HEK293 (cell line): ENCODE measurements around the gene MBLAC2.

Experiments
- CTCF ChIA-PET: fragments of 350-600 bp; formaldehyde crosslinking; extraction: SDS; loops from one replicate; lab custom pipeline; 2021; ENCODE audit warnings: antibody characterized with exemption; lab: Yijun Ruan, JAX
- POLR2A ChIA-PET: fragments of 300-600 bp; formaldehyde crosslinking; extraction: SDS; loops from one replicate; lab custom pipeline; 2020; ENCODE audit warnings: antibody characterized with exemption, inconsistent platforms; lab: Yijun Ruan, JAX
- H3K27ac ChIP-seq: fragments of 200-500 bp; sonication (Bioruptor generic); 2 replicates; pipeline ENCODE4 v1.5.1; 2014; ENCODE audit warnings: low read depth, low read length, control low read depth, inconsistent platforms; ENCODE audit errors: extremely low read depth
- H3K36me3 ChIP-seq, 2 experiments: fragments of 200-500 bp in 1 of 2; sonication (Bioruptor generic) in 1 of 2; 1 replicate in 1 of 2; 2 replicates in 1 of 2; pipeline ENCODE4 v1.5.1; 2014 to 2017; ENCODE audit warnings: inconsistent platforms in 2 of 2, low read length in 2 of 2; ENCODE audit not compliant: control insufficient read depth in 2 of 2, insufficient read depth in 1 of 2
- H3K4me1 ChIP-seq: fragments of 200-500 bp; sonication (Bioruptor generic); 2 replicates; pipeline ENCODE4 v1.5.1; 2014; ENCODE audit warnings: mild to moderate bottlenecking, low read length, inconsistent platforms; ENCODE audit not compliant: control insufficient read depth, insufficient read depth
- H3K4me3 ChIP-seq: 2 replicates; pipeline ENCODE4 v1.5.1; 2011; ENCODE audit warnings: low read depth, mild to moderate bottlenecking, control low read depth, low read length, moderate library complexity
- H3K9me3 ChIP-seq: fragments of 200-500 bp; sonication (Bioruptor generic); 2 replicates; pipeline ENCODE4 v1.5.1; 2014; ENCODE audit warnings: low read depth, low read length, inconsistent platforms; ENCODE audit not compliant: control insufficient read depth, insufficient read depth
- BCL6B ChIP-seq: fragments of 450-650 bp; formaldehyde crosslinking; IDR thresholded peaks from 2 replicates; pipeline ENCODE4 v1.5.1; 2017; ENCODE audit warnings: missing biosample characterization, missing genetic modification characterization
- FEZF1 ChIP-seq: fragments of 450-650 bp; formaldehyde crosslinking; IDR thresholded peaks from 2 replicates; pipeline ENCODE4 v1.5.1; 2016; ENCODE audit warnings: missing biosample characterization, missing genetic modification characterization
- GLI4 ChIP-seq: fragments of 450-650 bp; formaldehyde crosslinking; IDR thresholded peaks from 2 replicates; pipeline ENCODE4 v1.5.1; 2016; ENCODE audit warnings: missing biosample characterization, missing genetic modification characterization
- HOXA7 ChIP-seq: sonication (generic); formaldehyde crosslinking; IDR thresholded peaks from 2 replicates; pipeline ENCODE4 v1.8.1; 2022; ENCODE audit warnings: missing genetic modification reagents, borderline replicate concordance
- KLF10 ChIP-seq: fragments of 450-650 bp; IDR thresholded peaks from 2 replicates; pipeline ENCODE4 v1.5.1; 2018; ENCODE audit warnings: missing biosample characterization, mild to moderate bottlenecking, missing genetic modification characterization
- SALL2 ChIP-seq: fragments of 450-650 bp; formaldehyde crosslinking; IDR thresholded peaks from 2 replicates; pipeline ENCODE4 v1.5.0; 2017; ENCODE audit warnings: missing biosample characterization, mild to moderate bottlenecking, missing genetic modification characterization, borderline replicate concordance
- TCF7L2 ChIP-seq: IDR thresholded peaks from 2 replicates; pipeline ENCODE4 v1.6.1; 2011; ENCODE audit warnings: low read depth, mild to moderate bottlenecking, inconsistent platforms, low read length, moderate library complexity, borderline replicate concordance
- ZBTB48 ChIP-seq: fragments of 450-650 bp; formaldehyde crosslinking; IDR thresholded peaks from 2 replicates; pipeline ENCODE4 v1.5.1; 2016; ENCODE audit warnings: missing biosample characterization, missing genetic modification characterization
- ZEB2 ChIP-seq: fragments of 450-650 bp; formaldehyde crosslinking; IDR thresholded peaks from 2 replicates; pipeline ENCODE4 v1.5.1; 2016; ENCODE audit warnings: missing biosample characterization, missing genetic modification characterization
- ZFP37 ChIP-seq: fragments of 450-650 bp; formaldehyde crosslinking; IDR thresholded peaks from 2 replicates; pipeline ENCODE4 v1.5.1; 2016; ENCODE audit warnings: missing biosample characterization, missing genetic modification characterization
- ZFP69B ChIP-seq: fragments of 450-650 bp; formaldehyde crosslinking; IDR thresholded peaks from 2 replicates; pipeline ENCODE4 v1.5.1; 2016; ENCODE audit warnings: missing biosample characterization, missing genetic modification characterization
- ZNF223 ChIP-seq: fragments of 450-650 bp; formaldehyde crosslinking; IDR thresholded peaks from 2 replicates; pipeline ENCODE4 v1.5.1; 2016; ENCODE audit warnings: missing biosample characterization, missing genetic modification characterization
- ZNF274 ChIP-seq, 2 experiments: fragments of 200-500 bp in 1 of 2; fragments of 450-650 bp in 1 of 2; sonication (Bioruptor generic) in 1 of 2; formaldehyde crosslinking in 1 of 2; IDR thresholded peaks; 2 replicates each; pipeline versions ENCODE4 v1.5.1 to v1.6.1; 2014 to 2016; ENCODE audit warnings: borderline replicate concordance in 1 of 2, inconsistent platforms in 1 of 2, low read length in 1 of 2, missing biosample characterization in 1 of 2, missing genetic modification characterization in 1 of 2
- ZNF324 ChIP-seq: fragments of 450-650 bp; formaldehyde crosslinking; IDR thresholded peaks from 2 replicates; pipeline ENCODE4 v1.5.1; 2016; ENCODE audit warnings: missing biosample characterization, missing genetic modification characterization
- ZNF391 ChIP-seq: fragments of 450-650 bp; formaldehyde crosslinking; IDR thresholded peaks from 2 replicates; pipeline ENCODE4 v1.5.1; 2016; ENCODE audit warnings: low read depth, missing biosample characterization, missing genetic modification characterization, borderline replicate concordance
- ZNF426 ChIP-seq: fragments of 450-650 bp; formaldehyde crosslinking; IDR thresholded peaks from 2 replicates; pipeline ENCODE4 v1.5.1; 2017; ENCODE audit warnings: missing biosample characterization, missing genetic modification characterization, mild to moderate bottlenecking, inconsistent platforms, moderate library complexity
- ZNF433 ChIP-seq: fragments of 450-650 bp; formaldehyde crosslinking; IDR thresholded peaks from 2 replicates; pipeline ENCODE4 v1.5.1; 2016; ENCODE audit warnings: missing biosample characterization, missing genetic modification characterization, low read depth
- ZNF561 ChIP-seq: fragments of 450-650 bp; IDR thresholded peaks from 2 replicates; pipeline ENCODE4 v1.5.1; 2018; ENCODE audit warnings: missing biosample characterization, missing genetic modification characterization, borderline replicate concordance
- ZNF654 ChIP-seq: fragments of 450-650 bp; formaldehyde crosslinking; IDR thresholded peaks from 2 replicates; pipeline ENCODE4 v1.5.1; 2016; ENCODE audit warnings: low read depth, missing biosample characterization, missing genetic modification characterization
- ZNF76 ChIP-seq: fragments of 450-650 bp; formaldehyde crosslinking; IDR thresholded peaks from 2 replicates; pipeline ENCODE4; 2016; ENCODE audit warnings: low read depth, missing biosample characterization, missing genetic modification characterization, borderline replicate concordance
- ZNF792 ChIP-seq: fragments of 450-650 bp; formaldehyde crosslinking; IDR thresholded peaks from 2 replicates; pipeline ENCODE4 v1.5.1; 2016; ENCODE audit warnings: missing biosample characterization, missing genetic modification characterization
- ZSCAN23 ChIP-seq: fragments of 450-650 bp; formaldehyde crosslinking; IDR thresholded peaks from 2 replicates; pipeline ENCODE4 v1.5.1; 2016; ENCODE audit warnings: missing biosample characterization, missing genetic modification characterization
- TF ChIP-seq, protein P1 (sequence below): fragments of 450-650 bp; formaldehyde crosslinking; IDR thresholded peaks from 2 replicates; pipeline ENCODE4 v1.5.1; 2016; ENCODE audit warnings: missing biosample characterization, missing genetic modification characterization
- TF ChIP-seq, protein P2 (sequence below): fragments of 450-650 bp; formaldehyde crosslinking; conservative IDR thresholded peaks from 2 replicates; pipeline ENCODE4 v1.5.1; 2016; ENCODE audit warnings: low read depth, missing biosample characterization, missing genetic modification characterization

Gene MBLAC2

DNA sequence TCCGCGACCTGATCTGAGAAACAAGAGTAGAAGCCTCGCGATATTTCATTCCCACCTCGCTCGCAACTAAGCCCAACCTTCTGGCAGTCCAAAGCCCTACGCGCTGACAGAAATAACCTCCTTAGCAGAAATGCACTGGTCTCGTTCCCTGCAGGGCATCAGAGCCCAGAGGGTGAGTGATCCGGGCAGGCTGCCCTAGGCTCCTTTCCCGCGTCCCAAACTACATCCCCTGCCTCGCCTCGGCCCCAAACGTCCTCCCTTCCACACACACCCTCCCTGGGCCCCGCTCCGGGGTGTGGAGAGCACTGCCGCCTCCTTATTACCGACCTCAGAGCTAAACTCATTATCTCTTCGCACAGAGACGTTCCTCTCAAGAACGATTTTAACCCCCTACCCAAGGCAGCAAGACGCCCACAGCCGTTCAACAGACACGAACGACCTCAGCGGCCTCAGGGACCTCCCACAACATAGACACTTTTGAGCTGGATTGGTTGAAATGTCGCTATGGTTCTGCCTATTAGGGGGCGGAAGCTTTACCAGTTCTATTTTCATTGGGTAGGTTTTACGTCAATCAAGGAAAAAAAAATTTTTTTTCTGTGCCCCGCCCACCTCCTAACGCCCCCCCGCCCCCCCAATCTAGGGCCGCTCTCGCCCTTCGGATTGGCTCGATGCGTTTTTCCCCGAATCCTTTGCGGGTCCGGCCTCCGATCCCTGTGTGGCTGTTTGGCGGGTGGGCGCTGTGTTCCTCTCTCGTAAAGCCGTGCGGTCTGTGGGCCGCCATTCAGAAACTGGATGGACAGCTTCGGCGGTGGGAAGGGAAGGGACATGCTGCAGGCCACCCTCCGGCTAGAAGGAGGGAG lies 65.0 kb downstream of the MBLAC2 start, which contains the start of gene CETN3 (continued):
- TF ChIP-seq ZNF274 (IDR thresholded peaks at IDR 0.05; ENCODE audit: low read length) (no peak), ZNF274 (tag by site-specific recombination; IDR thresholded peaks at IDR 0.05; ENCODE audit: borderline replicate concordance) (no peak)
- TF ChIP-seq, protein P1, sequence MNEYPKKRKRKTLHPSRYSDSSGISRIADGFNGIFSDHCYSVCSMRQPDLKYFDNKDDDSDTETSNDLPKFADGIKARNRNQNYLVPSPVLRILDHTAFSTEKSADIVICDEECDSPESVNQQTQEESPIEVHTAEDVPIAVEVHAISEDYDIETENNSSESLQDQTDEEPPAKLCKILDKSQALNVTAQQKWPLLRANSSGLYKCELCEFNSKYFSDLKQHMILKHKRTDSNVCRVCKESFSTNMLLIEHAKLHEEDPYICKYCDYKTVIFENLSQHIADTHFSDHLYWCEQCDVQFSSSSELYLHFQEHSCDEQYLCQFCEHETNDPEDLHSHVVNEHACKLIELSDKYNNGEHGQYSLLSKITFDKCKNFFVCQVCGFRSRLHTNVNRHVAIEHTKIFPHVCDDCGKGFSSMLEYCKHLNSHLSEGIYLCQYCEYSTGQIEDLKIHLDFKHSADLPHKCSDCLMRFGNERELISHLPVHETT (tag by site-specific recombination): no peak; the same call in none of the 2 replicates

- H3K9me3 ChIP-seq: no peaks in the 10 kb centered on the region
- peak overlapping the region; percentile 89 for H3K4me3 ChIP-seq
- peaks cover 13 to 26% of the 10 kb centered on the region in 2 experiments; a peak in 2 of 3 replicates for H3K36me3 ChIP-seq
- peak overlapping the region; percentile 92 for H3K27ac ChIP-seq
- H3K4me1 ChIP-seq: peaks cover 10% of the 10 kb centered on the region; the same call in 1 of the 2 replicates
- POLR2A ChIA-PET: interaction anchor here (1.2 to 3.1 kb wide), 5 partner anchors 9 to 138 kb away, joined by 3 to 18 read pairs (median 15); partner anchors contain the start of genes MBLAC2 and POLR3G
- CTCF ChIA-PET: interaction anchor here (0.8 to 0.9 kb wide), 2 partner anchors 13 to 374 kb away, joined by 3 to 5 read pairs; no protein-coding TSS in a partner anchor
- TF ChIP-seq ZNF324 (tag by site-specific recombination): no peak; the same call in none of the 2 replicates
- TF ChIP-seq BCL6B (tag by site-specific recombination): no peak
- TF ChIP-seq ZNF561 (tag by site-specific recombination): no peak
- TF ChIP-seq KLF10 (tag by site-specific recombination): no peak
- TF ChIP-seq, protein P2, sequence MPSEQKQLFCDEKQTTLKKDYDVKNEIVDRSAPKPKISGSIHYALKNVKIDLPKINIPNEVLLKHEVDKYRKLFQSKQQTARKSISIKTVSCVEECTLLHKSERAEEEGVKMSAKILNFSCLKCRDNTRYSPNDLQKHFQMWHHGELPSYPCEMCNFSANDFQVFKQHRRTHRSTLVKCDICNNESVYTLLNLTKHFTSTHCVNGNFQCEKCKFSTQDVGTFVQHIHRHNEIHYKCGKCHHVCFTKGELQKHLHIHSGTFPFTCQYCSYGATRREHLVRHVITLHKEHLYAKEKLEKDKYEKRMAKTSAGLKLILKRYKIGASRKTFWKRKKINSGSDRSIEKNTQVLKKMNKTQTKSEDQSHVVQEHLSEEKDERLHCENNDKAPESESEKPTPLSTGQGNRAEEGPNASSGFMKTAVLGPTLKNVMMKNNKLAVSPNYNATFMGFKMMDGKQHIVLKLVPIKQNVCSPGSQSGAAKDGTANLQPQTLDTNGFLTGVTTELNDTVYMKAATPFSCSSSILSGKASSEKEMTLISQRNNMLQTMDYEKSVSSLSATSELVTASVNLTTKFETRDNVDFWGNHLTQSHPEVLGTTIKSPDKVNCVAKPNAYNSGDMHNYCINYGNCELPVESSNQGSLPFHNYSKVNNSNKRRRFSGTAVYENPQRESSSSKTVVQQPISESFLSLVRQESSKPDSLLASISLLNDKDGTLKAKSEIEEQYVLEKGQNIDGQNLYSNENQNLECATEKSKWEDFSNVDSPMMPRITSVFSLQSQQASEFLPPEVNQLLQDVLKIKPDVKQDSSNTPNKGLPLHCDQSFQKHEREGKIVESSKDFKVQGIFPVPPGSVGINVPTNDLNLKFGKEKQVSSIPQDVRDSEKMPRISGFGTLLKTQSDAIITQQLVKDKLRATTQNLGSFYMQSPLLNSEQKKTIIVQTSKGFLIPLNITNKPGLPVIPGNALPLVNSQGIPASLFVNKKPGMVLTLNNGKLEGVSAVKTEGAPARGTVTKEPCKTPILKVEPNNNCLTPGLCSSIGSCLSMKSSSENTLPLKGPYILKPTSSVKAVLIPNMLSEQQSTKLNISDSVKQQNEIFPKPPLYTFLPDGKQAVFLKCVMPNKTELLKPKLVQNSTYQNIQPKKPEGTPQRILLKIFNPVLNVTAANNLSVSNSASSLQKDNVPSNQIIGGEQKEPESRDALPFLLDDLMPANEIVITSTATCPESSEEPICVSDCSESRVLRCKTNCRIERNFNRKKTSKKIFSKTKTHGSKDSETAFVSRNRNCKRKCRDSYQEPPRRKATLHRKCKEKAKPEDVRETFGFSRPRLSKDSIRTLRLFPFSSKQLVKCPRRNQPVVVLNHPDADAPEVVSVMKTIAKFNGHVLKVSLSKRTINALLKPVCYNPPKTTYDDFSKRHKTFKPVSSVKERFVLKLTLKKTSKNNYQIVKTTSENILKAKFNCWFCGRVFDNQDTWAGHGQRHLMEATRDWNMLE: no peak
- TF ChIP-seq ZNF426: no peak
- TF ChIP-seq ZEB2 (tag by site-specific recombination): 0 out of 2 replicates have a peak, but pooled peaks have one; percentile 45
- TF ChIP-seq ZFP37 (tag by site-specific recombination): no peak
- peak; percentile 16; the same call in 1 of the 2 replicates for TF ChIP-seq ZBTB48
- no peak for TF ChIP-seq TCF7L2
- TF ChIP-seq ZNF391 (tag by site-specific recombination): no peak
- TF ChIP-seq ZNF76 (tag by site-specific recombination): 0 out of 2 replicates have a peak, but pooled peaks have one; percentile 11
- no peak for TF ChIP-seq ZNF433 (tag by site-specific recombination)
- TF ChIP-seq ZNF223 (tag by site-specific recombination): no peak
- TF ChIP-seq SALL2 (tag by site-specific recombination): no peak
- no peak for TF ChIP-seq HOXA7
- TF ChIP-seq GLI4 (tag by site-specific recombination): no peak
- peak; percentile 8; the same call in 1 of the 2 replicates for TF ChIP-seq ZNF654 (tag by site-specific recombination)
- no peak for TF ChIP-seq ZNF792
- no peak for TF ChIP-seq FEZF1 (tag by site-specific recombination)
- peak; percentile 88 for TF ChIP-seq ZFP69B (tag by site-specific recombination)
- 0 out of 2 replicates have a peak, but pooled peaks have one; percentile 15 for TF ChIP-seq ZSCAN23 (tag by site-specific recombination)
These were observed 65.8 kb downstream of the MBLAC2 start for GRCh38 chr5:90408571-90409317.
